ELR (cell line): ENCODE data around the gene TNKS1BP1.

Experiments used
- DNase-seq: peaks from one replicate; pipeline ENCODE4 v3.0.0-alpha.2; 2015; ENCODE audit warnings: low read depth

Gene TNKS1BP1

GRCh38 chr11:57260937-57261783 is 63.6 kb downstream of the TNKS1BP1 start:
- no peak for DNase-seq

DNA sequence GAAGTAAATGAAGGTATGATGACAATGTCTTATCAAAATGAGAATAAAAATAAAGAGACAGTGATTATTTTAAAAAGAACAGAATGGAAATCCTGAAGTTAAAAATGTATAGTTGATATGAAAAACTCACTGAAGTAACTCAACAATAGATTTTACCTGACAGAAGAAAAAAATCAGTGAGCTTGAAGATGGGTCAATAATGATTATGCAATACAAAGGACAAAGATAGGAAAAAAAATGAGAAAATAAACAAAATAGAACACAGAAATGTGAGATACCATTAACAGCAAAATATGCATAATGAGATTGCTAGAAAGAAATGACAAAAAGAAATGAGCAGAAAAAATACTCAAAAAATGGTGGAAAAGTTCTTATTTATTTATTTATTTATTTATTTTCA is 68.6 kb downstream of the TNKS1BP1 start:
- no peak for DNase-seq

GRCh38 chr11:57255618-57256017 is 69.1 kb downstream of the TNKS1BP1 start:
- DNase-seq: no peak

DNA sequence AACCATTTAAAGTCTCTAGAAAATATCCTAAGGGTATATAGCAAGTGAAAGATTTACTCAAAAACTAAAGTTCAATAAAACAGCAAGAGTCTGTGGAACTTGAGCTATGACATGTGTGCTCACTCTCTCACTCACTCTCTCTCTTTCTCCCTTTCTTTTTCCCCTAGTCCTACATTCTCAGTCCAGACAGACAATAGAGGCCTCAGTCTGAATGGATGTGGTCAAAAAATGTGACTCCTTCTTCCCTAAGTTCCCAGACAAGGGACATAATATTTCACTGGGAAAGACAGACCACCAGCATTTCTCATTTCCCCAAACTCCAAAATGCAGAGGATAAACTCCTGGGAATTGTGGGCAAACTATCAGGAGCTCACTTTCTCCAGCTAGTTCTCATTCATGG is 70.1 kb downstream of the TNKS1BP1 start:
- DNase-seq: no peak

DNA sequence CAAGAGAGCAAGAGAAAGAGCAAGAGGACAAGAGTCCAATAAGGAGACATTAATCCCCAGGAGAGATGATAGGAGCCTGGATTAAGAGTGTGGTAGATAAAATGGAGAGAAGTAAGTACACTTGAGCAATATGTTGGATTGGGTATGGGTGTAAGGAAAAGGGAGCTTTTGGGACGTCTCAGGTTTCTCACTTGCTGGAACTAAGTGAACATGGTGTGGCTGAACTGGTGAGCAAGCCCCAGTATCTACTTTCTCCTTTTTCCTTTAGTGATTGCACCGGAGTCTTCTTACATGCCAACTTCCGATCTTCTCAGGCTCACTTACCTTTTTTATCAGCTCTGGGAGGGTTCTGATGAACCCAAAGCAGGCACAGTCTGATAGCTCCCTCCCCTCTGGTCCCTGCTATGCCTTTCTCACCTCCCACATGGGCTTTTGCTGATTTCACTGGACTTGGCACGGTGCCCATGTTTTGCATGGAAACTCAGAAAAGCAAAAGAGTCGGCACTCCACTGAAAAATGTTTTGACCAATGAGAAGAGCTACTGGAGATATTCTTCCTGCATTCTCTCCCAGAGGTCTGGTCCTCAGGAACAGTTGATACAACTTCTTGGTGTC is 73.2 kb downstream of the TNKS1BP1 start:
- no peak for DNase-seq

DNA sequence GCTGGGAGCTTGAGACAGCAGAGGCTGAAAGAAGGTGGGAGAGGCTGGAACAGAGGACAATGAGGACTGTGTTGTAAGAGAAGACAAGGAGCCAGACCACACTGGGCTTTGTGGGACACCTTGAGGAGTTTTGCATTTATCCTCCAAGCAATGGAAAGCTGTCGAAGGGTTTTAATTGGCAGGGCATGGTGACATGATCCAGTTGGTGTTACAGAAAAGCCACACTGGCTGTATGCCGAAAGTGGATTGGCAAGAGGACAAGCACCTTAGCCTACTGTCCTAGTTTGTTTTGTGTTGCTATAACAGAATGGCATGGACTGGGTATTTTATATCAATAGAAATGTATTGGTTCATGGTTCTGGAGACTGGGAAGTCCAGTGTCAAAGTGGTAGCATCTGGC is 73.7 kb downstream of the TNKS1BP1 start:
- no peak for DNase-seq
